Measurements from ENCODE around the gene PTPRN. TPM values are rescaled to one million over a fixed set of nuclear protein-coding genes. Genes with fewer than 3 reads are reported as not detected.

PTPRN gene
- total and polyA plus RNA-seq, 10 of the 15 experiments (the other 5 are each of a cell fraction or from before 2014, with no cell fraction given) = 0.28 to 0.69 TPM; not detected in 8

GRCh38 chr2:219269362-219270054, 39.7 kb downstream of the PTPRN start (continued):
- no peak for TF ChIP-seq SMAD5 (IDR thresholded peaks at IDR 0.05; ENCODE audit: low read depth)
- no peak for TF ChIP-seq SMC3 (IDR thresholded peaks at IDR 0.05; ENCODE audit: borderline replicate concordance, low read length)
- TF ChIP-seq GABPA (IDR thresholded peaks at IDR 0.05; ENCODE audit: low read depth) = no peak
- TF ChIP-seq MEF2A (IDR thresholded peaks at IDR 0.05; ENCODE audit: insufficient read depth, low read depth, low read length) = no peak
- no peak for TF ChIP-seq ZBTB4 (CRISPR knock-in tag; IDR thresholded peaks at IDR 0.05)
- TF ChIP-seq POLR2A (IDR thresholded peaks at IDR 0.05; ENCODE audit: low read depth, low read length) = no peak
- no peak for TF ChIP-seq STAT3 (IDR thresholded peaks at IDR 0.05; ENCODE audit: low read depth, low read length)
- TF ChIP-seq IKZF1 (conservative IDR thresholded peaks at IDR 0.05) = no peak
- no peak for TF ChIP-seq TCF7 (IDR thresholded peaks at IDR 0.05; ENCODE audit: borderline replicate concordance)
- TF ChIP-seq NR2C2 (IDR thresholded peaks at IDR 0.05; ENCODE audit: borderline replicate concordance, control insufficient read depth, insufficient read length, low read depth) = no peak
- TF ChIP-seq TBL1XR1 (IDR thresholded peaks at IDR 0.05; ENCODE audit: low read depth, low read length) = no peak
- TF ChIP-seq FOS (IDR thresholded peaks at IDR 0.05; ENCODE audit: borderline replicate concordance, extremely low read depth, insufficient read length) = no peak
- no peak for TF ChIP-seq LARP7 (IDR thresholded peaks at IDR 0.05)
- no peak for TF ChIP-seq CHD4 (IDR thresholded peaks at IDR 0.05)

Data from GM12878 (cell line).